Ishikawa (cell line): ENCODE measurements around the gene TRPM2.

Experiments
- CEBPB ChIP-seq: IDR thresholded peaks from 2 replicates; pipeline ENCODE4 v1.6.1; 2012
- CREB1 ChIP-seq: IDR thresholded peaks from 2 replicates; pipeline ENCODE4 v1.6.1; 2012; ENCODE audit warnings: low read depth
- EGR1 ChIP-seq: IDR thresholded peaks from 2 replicates; pipeline ENCODE4 v1.6.1; 2012
- EP300 ChIP-seq: IDR thresholded peaks from 2 replicates; pipeline ENCODE4 v1.6.1; 2012; ENCODE audit warnings: borderline replicate concordance
- FOXM1 ChIP-seq: IDR thresholded peaks from 2 replicates; pipeline ENCODE4 v1.6.1; 2012; ENCODE audit warnings: low read depth, borderline replicate concordance
- NFIC ChIP-seq: IDR thresholded peaks from 2 replicates; pipeline ENCODE4 v1.6.1; 2012
- RAD21 ChIP-seq: IDR thresholded peaks from 2 replicates; pipeline ENCODE4 v1.6.1; 2012; ENCODE audit warnings: low read depth
- TAF1 ChIP-seq: IDR thresholded peaks from 2 replicates; pipeline ENCODE4 v1.6.1; 2012; ENCODE audit warnings: low read depth, mild to moderate bottlenecking
- TCF12 ChIP-seq: IDR thresholded peaks from 2 replicates; pipeline ENCODE4 v1.6.1; 2012; ENCODE audit warnings: low read depth
- TEAD4 ChIP-seq: IDR thresholded peaks from 2 replicates; pipeline ENCODE4 v1.6.1; 2012
- YY1 ChIP-seq: IDR thresholded peaks from 2 replicates; pipeline ENCODE4 v1.6.1; 2012; ENCODE audit warnings: low read depth
- ZBTB7A ChIP-seq: IDR thresholded peaks from 2 replicates; pipeline ENCODE4 v1.6.1; 2012; ENCODE audit warnings: low read depth
- TF ChIP-seq, protein P1 (sequence below): IDR thresholded peaks from 2 replicates; pipeline ENCODE4 v1.6.1; 2012; ENCODE audit warnings: low read depth, mild to moderate bottlenecking
- TF ChIP-seq, protein P2 (sequence below): IDR thresholded peaks from 2 replicates; pipeline ENCODE4 v1.6.1; 2012
- TF ChIP-seq, protein P3 (sequence below): IDR thresholded peaks from 2 replicates; pipeline ENCODE4 v1.6.1; 2012

TRPM2 gene

DNA sequence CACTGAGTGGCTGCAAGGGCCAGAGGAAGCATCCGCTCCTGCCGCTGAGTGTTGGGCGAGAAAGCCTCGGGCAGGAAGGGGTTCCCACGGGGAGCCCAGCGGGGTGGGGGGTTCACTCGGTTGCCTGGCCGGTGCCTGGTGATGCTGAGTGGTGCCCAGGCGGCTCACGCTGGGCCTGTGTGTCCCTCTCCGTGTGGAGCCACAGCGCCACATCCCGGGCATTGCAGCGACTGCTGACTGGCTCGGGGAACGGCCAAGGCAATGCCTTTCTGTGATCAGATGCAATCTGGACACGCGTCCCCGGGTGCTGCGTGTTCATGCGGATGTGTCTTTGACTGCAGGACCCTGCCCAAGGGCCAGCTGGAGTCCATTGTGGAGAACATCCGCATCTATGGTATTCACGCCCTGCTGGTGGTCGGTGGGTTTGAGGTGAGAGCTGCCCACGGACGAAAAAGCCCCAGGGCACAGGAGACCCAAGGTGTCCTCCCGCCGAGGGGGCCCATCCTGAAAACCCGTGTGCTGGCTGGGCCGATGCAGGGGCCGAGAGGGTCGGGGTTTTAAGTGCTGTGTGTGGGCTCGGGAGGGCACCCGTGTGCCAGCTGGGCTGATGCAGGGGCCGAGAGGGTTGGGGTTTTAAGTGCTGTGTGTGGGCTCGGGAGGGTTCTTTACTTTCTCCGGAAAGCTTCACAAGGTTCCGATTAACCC lies 30.6 kb upstream of the TRPM2 start:
- TF ChIP-seq CREB1 (no peak), CEBPB (no peak), EGR1 (no peak), EP300 (no peak), TEAD4 (no peak), ZBTB7A (no peak), YY1 (no peak), TAF1 (no peak)
- TF ChIP-seq, protein P1, sequence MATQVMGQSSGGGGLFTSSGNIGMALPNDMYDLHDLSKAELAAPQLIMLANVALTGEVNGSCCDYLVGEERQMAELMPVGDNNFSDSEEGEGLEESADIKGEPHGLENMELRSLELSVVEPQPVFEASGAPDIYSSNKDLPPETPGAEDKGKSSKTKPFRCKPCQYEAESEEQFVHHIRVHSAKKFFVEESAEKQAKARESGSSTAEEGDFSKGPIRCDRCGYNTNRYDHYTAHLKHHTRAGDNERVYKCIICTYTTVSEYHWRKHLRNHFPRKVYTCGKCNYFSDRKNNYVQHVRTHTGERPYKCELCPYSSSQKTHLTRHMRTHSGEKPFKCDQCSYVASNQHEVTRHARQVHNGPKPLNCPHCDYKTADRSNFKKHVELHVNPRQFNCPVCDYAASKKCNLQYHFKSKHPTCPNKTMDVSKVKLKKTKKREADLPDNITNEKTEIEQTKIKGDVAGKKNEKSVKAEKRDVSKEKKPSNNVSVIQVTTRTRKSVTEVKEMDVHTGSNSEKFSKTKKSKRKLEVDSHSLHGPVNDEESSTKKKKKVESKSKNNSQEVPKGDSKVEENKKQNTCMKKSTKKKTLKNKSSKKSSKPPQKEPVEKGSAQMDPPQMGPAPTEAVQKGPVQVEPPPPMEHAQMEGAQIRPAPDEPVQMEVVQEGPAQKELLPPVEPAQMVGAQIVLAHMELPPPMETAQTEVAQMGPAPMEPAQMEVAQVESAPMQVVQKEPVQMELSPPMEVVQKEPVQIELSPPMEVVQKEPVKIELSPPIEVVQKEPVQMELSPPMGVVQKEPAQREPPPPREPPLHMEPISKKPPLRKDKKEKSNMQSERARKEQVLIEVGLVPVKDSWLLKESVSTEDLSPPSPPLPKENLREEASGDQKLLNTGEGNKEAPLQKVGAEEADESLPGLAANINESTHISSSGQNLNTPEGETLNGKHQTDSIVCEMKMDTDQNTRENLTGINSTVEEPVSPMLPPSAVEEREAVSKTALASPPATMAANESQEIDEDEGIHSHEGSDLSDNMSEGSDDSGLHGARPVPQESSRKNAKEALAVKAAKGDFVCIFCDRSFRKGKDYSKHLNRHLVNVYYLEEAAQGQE, result no peak
- TF ChIP-seq, protein P2, sequence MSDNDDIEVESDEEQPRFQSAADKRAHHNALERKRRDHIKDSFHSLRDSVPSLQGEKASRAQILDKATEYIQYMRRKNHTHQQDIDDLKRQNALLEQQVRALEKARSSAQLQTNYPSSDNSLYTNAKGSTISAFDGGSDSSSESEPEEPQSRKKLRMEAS, result no peak
- TF ChIP-seq, protein P3, sequence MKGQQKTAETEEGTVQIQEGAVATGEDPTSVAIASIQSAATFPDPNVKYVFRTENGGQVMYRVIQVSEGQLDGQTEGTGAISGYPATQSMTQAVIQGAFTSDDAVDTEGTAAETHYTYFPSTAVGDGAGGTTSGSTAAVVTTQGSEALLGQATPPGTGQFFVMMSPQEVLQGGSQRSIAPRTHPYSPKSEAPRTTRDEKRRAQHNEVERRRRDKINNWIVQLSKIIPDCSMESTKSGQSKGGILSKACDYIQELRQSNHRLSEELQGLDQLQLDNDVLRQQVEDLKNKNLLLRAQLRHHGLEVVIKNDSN, result no peak

DNA sequence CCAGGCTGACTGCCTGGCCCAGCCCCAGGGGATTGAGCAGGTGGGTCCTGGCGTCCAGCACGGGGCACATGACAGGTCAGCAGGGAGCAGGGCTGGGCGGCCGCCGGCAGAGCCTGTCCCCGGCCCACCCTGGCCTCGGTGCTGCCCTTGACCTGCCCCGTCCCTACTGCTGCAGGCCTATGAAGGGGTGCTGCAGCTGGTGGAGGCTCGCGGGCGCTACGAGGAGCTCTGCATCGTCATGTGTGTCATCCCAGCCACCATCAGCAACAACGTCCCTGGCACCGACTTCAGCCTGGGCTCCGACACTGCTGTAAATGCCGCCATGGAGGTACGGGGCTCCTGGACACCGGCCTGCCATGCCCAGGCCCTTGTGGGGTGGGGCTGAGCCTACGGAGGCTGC lies 29.8 kb upstream of the TRPM2 start:
- TF ChIP-seq TAF1 (no peak), ZBTB7A (no peak), FOXM1 (no peak), TCF12 (no peak), EP300 (no peak), RAD21 (no peak), TEAD4 (no peak), YY1 (no peak), CREB1 (no peak), CEBPB (no peak)
- TF ChIP-seq, protein P3, result no peak
- TF ChIP-seq, protein P1, result no peak
- TF ChIP-seq, protein P2, result no peak

DNA sequence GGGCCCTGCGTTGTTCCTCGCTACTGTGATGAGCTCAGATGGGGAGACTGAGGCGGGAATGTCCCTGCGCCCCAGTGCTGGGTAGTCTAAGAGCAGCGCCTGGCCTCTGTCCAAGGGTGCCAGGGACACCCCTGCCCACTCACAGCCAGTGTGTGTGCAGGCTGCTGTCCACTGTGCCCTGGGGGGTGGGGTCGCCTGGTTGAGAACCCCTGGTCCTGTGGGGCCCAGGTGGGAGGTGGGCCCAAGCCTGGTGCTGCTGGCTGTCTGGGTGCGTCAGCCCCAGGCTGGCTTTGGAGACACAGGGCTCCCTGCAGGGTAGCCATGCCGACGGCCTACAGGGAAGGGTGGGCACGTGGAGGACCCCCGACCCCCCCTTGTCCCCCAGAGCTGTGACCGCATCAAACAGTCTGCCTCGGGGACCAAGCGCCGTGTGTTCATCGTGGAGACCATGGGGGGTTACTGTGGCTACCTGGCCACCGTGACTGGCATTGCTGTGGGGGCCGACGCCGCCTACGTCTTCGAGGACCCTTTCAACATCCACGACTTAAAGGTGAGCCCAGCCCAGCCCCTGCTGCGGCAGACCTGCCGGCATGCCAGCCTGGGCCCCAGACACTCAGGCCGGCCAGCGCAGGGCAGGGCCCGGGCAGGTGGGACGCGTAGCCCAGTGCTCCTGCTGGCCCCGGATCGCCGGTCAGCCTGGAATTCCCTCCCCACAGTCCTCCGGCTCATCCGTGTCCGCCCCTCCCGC lies 29.1 kb upstream of the TRPM2 start:
- TF ChIP-seq RAD21 (no peak), EGR1 (no peak), TCF12 (no peak), FOXM1 (no peak), CEBPB (no peak), EP300 (no peak), ZBTB7A (no peak), YY1 (no peak), CREB1 (no peak), TAF1 (no peak), TEAD4 (no peak), NFIC (no peak)
- TF ChIP-seq, protein P3, result no peak
- TF ChIP-seq, protein P2, result no peak
- TF ChIP-seq, protein P1, result no peak
